ENCODE measurements around the gene TFB1M.
"Not testable (repeated sequence)": the region's sequence is repeated elsewhere in the genome, so short reads cannot be mapped to it uniquely, and the experiment has no call there.

Gene TFB1M

DNA sequence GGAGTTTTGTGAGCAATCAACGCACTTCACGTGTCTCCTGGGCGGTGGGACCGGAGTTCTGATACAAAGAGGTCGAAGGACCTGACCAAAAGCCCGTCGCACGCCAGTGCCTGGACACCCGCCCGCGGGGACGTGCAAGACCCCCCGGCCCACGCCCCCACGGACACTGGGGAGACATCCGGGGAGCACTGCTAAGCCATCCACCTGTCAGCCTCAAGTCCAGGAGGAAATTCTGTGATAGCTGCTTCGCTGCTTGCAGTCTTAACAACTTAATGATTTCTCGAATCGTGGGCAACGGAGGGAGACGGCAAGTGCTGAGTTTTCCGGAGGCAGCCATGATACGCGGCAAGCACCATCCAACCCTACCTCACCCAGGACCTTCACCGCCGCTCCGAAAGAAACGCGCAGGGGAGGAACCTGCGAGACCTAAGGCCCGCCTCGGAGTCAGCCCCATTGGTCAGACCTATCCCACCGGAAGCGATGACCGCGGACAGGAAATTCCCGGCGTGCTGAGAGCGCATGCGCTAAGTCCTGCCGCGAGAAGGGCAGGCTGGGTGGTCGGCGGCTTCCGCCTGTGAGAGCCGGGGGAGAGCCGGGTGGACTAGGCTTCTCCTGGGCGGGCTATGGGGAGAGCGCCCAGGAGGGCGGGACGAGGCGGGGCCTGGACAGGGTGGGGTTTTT, at the start of gene TFB1M:
TFB1M (minus strand) TSS at position 393 of the 681 bp plus-strand sequence; CDS start at position 337, 56 bp downstream.
- peak; percentile 98 for DNase-seq

DNA sequence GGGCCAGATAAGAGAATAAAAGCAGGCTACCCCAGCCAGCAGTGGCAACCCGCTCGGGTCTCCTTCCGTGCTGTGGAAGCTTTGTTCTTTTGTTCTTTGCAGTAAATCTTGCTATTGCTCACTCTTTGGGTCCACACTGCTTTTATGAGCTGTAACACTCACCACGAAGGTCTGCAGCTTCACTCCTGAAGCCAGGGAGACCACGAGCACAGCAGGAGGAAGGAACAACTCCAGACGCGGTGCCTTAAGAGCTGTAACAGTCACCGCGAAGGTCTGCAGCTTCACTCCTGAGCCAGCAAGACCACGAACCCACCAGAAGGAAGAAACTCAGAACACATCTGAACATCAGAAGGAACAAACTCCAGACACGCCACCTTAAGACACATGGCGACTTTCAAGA, 49.7 kb upstream of the TFB1M start:
- DNase-seq = not testable (repeated sequence)

DNA sequence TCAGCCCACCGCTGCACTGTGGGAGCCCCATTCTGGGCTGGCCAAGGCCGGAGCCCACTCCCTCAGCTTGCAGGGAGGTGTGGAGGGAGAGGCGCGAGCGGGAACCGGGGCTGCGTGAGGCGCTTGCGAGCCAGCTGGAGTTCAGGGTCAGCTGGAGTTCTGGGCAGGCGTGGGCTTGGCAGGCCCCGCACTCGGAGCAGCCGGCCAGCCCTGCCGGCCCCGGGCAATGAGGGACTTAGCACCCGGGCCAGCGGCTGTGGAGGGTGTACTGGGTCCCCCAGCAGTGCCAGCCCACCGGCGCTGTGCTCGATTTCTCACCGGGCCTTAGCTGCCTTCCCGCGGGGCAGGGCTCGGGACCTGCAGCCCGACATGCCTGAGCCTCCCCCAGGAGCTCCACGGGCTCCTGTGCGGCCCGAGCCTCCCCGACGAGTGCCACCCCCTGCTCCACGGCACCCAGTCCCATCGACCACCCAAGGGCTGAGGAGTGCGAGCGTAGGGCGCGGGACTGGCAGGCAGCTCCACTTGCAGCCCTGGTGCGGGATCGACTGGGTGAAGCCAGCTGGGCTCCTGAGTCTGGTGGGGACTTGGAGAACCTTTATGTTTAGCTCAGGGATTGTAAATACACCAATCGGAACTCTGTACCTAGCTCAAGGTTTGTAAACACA, 48.8 kb upstream of the TFB1M start:
- not testable (repeated sequence) for DNase-seq

DNA sequence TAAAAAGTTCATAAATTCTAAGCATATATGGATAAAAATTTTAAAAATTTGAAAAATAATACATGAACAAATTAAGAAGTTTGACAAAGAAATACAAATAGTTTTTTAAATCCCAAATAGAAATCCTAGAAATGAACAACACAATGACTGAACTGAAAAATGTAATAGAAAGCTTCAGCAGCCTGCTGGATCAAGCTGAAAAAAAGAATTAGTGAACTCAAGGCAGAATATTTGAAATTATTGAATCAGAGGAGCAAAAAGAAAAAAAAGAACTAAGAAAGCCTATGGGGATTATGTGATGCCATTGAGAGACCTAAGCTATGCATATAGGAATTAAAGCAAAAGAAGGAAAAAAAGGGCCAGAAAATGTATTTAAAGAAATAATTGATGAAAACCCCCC, 39.9 kb upstream of the TFB1M start:
- no peak for DNase-seq

DNA sequence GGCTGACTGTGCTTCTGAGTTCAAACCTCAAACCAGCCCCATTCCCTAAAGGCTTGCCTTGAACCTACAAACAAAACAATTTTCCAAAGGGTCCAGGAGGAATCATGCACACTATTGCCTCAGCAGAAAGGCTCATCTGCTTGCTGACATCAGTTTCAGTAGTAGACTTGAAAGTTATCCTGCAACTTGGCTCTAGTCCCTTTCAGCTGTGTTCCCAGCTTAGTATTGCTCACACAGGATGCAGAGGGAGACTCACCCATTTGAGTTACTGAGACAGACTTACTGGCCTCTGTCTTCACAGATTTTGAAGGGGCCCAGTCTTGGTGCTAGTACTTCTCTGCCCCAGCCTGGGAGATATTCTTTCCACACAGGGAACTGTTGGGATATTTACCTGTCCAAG, 38.5 kb upstream of the TFB1M start:
- DNase-seq = no peak

DNA sequence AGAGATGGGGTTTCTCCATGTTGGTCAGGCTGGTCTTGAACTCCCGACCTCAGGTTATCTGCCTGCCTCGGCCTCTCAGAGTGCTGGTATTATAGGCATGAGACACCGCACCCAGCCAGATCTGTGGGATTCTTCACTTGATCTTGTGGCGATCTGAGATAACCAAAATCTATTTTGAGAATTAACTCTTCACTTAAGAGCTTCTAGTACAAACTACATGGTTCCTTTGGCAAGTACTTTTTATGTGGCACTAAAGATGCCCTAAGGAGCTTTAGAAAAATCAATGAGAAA, 37.8 kb upstream of the TFB1M start:
- no peak for DNase-seq

DNA sequence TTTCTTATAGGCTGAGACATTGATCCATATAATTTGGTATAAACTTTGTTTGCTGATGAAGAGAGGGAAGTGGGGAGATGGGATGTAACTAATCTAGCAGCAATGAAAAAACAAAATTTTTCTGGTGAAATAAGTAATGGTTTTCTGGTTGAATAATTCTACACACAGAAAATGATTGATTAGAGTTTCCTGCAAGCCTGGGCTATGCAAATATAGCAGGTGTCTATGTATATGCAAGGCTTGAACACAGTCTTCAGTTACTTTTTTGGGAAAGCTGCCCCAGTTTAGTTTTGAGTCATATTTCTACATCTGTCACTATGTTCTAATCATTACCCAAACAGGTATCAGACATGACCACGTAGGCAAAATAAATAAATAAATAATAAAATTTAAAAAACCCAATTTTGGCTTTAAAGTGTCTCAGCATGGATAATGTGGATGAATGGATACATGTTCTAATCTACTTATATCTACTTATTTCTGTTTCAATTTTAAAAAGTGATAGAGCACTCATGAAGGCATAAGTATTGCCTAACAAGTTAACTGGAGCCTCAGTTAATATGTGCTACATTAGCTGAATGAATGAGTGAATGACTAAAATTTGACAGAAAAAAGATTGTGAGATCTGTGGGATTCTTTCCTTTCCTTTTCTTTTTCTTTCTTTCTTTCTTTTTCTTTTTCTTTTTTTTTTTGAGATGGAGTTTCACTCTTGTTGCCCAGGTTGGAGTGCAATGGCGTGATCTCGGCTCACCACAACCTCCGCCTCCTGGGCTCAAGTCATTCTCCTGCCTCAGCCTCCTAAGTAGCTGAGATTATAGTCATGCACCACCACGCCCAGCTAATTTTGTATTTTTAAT, 37.2 kb upstream of the TFB1M start:
- no peak for DNase-seq

DNA sequence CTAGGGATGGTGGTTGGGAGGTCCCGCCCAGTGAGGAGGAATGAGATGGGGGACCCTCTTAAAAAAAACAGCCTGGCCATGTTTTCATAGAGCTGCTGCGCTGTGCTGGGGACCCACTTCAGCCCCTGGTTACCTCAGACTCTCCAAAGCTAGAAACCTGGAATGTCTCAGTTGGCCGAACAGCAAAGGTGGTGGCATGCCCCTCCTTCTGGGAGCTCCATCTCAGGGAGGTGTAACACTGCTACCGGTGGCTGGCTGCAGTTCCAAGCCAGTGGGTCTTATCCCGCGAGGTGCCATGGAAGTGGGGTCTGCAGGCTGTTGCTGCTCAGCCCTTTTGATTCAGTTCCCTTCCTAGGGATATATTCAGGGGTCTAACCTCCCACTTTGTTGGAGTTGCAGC, 35.7 kb upstream of the TFB1M start:
- DNase-seq = no peak

DNA sequence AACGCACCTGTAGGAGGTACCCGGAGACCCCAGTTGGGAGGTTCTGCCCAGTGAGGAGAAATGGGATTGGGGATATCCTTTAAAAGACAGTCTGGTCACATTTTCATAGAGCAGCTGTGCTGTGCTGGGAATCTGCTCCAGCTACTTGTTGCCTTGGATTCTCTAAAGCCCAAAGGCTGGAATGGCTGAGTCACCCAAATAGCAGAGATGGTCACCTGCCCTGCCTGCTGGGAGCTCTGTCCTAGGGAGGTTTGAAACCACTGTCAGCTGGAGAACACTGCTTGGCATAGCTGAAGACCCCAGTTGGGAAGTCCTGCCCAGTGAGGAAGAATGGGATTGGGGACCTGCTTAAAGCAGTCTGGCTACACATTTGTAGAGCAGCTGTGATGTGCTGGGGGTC, 34.8 kb upstream of the TFB1M start:
- DNase-seq = no peak

DNA sequence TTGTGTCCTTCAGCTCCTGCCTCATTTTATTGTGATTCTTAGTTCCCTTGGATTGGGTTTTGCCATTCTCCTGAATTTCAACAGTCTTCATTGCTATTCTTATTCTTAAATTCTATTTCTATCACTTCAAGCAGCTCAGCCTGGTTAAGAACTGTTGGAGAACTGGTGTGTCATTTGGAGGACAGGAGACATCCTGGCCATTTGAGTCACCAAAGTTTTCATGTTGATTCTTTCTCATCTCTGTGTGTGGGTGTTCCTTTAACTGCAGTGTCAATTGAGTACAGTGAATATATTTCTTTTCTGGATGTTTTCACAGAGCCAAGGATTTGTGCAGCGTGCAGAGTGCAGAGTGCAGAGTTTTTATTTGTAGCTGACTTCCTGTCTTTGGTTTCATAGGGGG, 33.5 kb upstream of the TFB1M start:
- DNase-seq = no peak

DNA sequence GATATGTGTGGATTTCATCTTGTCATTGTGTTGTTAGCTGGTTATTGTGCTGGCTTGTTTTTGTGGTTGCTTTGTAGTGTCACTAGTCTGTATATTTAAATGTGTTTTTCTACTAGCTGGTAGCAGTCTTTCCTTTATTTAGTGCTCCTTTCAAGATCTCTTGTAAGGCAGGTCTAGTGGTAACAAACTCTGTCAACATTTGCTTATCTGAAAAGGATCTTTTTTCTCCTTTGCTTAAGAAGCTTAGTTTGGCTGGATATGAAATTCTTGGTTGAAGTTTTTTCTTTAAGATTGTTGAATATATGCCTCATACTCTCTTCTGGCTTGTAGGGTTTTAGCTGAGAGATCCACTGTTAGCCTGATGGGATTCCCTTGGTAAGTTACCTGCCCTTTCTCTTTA, 32.7 kb upstream of the TFB1M start:
- no peak for DNase-seq

DNA sequence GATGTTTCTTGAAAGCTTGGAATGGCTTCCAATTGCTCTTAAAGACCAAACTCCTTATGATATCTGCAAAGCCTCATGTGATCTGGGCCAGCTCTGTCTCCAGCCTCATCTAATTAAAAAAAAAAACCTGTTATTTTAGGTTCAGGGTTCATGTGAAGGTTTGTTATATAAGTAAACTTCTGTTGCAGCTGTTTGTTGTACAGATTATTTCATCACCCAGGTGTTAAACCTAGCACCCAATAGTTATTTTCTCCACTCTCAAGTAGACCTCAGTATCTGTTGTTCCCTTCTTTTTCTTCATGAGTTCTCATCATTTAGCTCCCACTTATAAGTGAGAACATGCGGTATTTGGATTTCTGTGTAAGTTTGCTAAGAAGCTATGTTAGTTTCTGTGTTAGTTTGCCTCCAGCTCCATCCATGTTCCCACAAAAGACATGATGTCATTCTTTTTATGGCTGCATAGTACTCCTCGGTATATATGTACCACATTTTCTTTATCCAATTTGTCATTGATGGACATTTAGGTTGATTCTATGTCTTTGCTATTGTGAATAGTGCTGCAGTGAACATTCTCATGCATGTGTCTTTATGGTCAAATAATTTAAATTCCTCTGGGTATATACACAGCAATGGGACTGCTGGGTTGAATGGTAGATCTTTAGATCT, 30.2 kb upstream of the TFB1M start:
- no peak for DNase-seq

DNA sequence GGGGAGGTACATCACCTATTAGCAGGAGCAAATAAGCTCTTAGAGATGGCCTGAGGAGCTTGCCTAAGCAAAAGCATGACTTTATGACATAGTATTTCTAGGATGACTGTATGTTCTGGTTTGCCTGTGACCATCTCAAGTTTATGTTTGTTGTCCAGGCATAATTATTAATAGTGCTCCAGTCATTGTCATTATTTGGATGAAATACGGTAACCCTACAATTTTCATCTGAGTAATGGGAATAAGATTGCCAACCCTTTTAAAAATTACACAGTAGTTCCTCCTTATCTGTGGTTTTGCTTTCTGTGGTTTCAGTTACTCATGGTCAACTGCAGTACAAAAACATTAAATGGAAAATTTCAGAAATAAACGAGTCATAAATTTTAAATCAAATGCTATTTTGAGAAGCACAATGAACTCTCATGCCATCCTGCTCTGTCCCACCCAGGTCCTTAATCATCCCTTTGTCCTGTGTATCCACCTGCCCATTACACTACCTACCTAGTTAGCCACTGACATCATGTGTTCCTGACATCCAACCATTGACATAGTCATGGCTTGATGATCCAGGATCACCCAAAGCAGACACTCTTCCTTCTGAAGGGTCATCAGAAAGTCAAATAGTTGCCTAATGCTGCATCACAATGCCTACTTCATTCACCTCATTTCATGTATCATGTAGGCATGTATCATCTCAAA, 27.0 kb upstream of the TFB1M start:
- no peak for DNase-seq

DNA sequence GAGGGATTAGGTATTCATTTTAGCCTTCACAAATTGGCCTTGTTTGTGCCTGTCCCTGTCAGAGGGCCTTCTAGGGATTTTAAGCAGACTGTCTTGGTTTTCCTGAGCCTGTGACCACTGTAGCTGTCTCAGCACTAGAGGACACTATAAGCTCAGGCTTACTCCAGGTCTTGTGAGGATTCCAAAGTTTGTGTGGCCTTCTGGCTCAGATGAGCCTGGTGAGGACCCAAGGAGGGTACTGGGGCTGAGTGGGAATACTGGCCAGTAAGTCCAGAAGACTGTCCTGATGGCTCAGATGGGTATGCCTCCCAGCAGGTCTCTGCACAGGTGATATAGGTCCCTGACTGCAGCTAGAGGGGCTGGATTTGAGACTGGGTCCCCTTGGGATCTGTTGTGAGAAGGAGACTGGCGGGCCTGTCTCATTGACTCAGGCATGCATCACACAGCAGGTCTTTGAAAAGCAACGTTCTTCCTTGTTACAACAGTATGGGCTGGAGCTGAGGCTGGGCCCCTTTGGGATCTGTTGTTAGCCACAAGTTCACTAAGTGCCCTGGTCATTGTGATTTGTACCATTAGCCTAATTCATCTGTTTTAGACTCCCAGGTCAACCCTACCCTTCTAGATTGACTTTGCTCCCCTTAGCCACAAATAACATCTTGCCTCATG, 26.3 kb upstream of the TFB1M start:
- DNase-seq = no peak

DNA sequence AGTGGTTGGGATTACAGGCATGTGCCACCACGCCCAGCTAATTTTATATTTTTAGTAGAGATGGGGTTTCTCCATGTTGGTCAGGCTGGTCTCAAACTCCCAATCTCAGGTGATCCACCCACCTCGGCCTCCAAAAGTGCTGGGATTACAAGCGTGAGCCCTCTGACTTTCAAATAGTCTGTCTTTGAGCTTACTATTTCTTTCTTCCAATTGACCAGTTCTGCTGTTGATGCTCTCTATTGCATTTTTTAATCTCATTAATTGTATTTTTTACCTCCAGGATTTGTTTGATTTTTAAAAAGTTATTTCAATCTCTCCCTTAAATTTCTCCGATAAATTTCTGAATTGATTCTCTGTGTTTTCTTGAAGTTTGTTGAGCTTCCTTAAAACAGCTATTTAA, 25.6 kb upstream of the TFB1M start:
- not testable (repeated sequence) for DNase-seq

DNA sequence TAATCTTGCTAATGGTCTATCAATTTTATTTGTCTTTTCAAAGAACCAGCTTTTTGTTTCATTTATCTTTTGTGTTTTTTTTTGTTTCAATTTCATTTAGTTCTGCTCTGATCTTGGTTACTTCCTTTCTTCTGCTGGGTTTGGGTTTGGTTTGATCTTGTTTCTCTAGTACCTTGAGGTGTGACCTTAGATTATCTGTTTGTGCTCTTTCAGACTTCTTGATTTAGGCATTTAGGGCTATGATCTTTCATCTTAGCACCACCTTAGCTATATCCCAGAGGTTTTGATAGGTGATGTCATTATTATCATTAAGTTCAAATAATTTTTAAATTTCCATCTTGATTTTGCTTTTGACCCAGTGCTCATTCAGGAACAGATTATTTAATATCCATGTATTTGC, 24.0 kb upstream of the TFB1M start:
- DNase-seq = not testable (repeated sequence)

DNA sequence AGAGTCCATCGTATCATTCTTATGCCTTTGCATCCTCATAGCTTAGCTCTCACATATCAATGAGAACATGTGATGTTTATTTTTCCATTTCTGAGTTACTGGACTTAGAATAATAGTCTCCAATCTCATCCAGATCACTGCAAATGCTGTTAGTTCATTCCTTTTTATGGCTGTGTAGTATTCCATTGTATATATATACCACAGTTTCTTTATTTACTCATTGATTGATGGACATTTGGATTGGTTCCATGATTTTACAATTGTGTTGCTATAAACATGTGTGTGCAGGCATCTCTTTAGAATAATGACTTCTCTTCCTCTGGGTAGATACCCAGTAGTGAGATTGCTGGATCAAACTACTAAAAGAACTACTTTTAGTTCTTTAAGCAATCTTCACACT, 21.0 kb upstream of the TFB1M start:
- DNase-seq = no peak

DNA sequence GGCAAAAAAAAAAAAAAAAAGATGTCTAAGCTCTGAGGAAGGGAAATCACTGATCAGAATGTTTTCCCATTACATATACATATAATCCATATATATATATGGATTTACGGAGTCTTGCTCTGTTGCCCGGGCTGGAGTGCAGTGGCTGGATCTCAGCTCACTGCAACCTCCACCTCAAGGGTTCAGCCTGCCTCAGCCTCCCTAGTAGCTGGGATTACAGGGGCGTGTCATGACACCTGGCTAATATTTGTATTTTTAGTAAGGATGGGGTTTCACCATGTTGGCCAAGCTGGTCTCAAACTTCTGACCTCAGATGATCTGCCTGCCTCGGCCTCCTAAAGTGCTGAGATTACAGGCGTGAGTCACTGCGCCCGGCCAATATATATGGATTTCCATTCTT, 19.8 kb upstream of the TFB1M start:
- not testable (repeated sequence) for DNase-seq

DNA sequence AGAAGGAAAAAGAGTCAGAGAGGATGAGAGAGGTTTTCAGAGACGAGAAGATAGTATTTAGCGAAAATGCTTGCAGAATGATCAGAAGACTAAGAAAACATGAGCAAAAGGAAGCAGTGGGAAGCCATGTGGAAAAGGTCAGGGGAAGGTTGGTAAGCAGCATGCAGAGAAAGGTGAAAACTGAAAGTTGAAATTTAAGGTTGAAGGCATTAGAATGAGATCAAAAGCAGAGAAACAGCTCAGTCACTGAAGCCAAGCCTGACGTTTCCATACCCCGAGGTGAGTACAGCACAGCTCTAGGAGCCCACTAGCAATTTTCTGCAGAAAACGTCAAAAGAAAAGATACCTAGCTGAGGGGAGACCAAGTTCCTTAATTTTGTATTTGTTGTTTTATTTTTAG, 19.1 kb upstream of the TFB1M start:
- peak; percentile 31 for DNase-seq

DNA sequence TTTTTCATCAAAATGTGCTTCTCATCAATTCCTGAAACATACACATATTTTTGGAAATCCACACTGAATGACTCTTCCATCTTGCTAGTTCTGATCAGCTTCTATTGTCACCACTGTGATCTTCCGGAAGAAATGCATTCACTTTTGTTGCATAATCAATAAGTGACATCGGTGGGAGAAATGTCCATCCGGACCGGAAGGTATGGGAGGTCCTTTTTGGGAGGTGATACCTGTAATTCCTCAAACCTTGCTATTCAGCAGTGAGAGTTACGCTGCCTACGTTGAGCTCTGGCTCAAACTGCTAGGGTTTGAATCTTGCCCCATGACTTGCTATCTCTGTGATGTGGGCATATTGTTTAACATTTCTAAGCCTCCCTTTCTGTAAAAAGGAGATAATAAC, 16.6 kb upstream of the TFB1M start:
- DNase-seq = no peak

DNA sequence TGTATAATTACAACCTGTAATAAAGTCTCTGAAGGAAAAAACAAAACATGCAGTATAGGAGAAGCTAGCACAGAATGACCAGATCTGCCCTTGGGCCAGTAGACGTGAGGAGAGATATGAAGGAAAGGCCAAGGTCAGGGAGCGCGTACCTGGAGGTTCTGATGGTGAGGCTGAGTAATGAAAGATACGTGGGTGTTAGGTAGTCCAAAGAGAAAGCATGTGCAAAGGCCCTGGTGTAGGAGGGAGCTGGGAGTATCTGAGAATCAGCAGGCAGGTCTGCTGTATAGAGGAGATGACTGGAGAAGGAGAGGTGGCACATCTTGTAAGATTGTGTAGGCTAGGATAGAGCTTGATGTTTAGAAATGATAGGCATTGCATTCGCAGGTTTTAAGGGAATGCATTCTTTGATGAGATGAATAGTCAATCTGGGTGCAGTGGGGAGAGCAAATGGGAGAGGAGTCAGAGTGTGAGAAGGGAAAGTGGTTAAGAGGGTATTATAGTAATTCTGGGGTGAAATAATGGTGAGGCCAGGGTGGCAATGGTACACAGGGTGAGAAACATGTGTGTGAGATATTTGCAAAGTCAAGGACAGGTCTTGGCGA, 15.9 kb upstream of the TFB1M start:
- no peak for DNase-seq
